GM21576 (cell line): Measurements from ENCODE around the gene LOXHD1.

ENCODE experiments used
- ATAC-seq: cut with Tn5 transposase; IDR thresholded peaks from one replicate; pipeline ENCODE4 v1.9.1; 2021; ENCODE audit warnings: mild to moderate bottlenecking, moderate library complexity; ENCODE audit not compliant: unreplicated experiment

The LOXHD1 gene

DNA sequence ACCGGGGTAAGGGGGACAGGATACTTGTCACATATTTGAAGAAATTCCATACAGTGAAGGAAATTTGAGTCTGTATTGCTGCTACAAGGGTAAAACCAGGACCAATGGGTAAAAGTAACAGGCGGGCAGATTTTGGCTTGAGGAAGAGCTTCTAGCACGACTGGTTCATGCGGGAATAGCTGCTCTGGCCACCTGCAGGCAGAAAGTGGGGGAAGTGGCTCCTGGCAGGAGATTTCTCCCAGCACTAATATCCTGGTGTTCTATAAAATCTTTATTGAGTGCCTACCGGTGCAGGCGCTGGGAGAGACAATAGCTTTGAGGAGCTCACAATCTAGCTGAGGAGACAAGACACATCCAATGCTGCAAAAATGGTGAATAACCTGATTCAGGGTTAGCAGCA lies 198.5 kb downstream of the LOXHD1 start:
- ATAC-seq: no peak

DNA sequence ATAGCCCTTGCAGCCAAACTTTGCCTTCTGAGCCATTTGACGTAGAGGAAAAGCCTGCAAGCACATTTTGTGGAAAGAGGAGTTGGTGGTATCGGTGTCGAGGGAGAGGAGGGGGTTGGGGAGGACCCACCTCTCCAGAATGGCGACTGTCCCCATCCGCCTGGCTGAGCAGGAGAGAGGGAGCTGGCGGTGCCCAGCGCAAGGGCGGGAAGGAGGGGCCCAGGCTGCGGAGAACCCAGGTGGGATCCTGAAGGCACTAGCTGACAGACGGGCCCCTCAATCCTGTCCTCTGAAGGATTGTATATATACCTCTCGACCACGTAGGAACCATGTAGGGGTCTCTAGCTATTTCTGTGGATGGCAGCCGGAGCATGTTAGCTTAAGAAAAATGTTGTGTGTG lies 200.3 kb downstream of the LOXHD1 start:
- ATAC-seq: no peak

- ATAC-seq: no peak
These were observed 204.2 kb downstream of the LOXHD1 start for GRCh38 chr18:46452820-46453219.

- ATAC-seq: no peak
These were observed 207.5 kb downstream of the LOXHD1 start for GRCh38 chr18:46449499-46449898.

DNA sequence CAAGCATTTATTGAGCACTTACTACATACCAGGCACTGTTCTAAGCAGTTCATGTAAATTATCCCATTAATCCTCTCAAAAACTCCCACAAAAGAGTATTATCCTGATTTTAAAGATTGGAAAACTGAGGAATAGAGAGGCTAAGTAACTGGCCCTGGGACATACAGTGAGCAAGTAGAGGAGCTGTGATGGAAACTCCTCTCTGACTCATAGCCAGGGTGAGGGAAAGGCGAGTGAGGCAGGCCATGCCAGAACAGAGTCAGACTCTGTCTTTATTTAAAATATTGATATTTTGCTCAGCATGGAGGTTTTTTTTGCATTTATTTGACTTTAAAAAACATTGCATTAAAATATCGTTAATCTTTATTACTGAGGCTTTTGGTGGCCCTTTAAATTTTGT lies 208.0 kb downstream of the LOXHD1 start:
- ATAC-seq: no peak

GRCh38 chr18:46448347-46448746 lies 208.7 kb downstream of the LOXHD1 start:
- no peak for ATAC-seq

DNA sequence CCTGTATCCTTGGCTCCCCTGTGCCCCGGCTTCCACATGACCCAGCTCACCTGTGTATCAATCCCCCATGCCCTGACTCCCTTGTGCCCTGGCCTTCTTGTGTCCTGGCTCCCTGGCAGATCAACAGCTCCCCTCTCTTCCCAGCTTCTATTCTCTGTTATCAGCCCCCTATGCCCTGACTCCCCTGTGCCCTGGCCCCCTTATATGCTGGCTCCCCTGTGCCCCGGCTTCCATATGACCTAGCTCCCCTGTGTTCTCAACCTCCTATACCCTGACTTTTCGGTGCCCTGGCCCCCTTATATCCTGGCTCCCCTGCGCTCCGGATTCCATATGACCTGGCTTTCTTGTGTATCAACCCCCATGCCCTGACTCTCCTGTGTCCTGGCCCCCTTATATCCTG lies 209.2 kb downstream of the LOXHD1 start:
- ATAC-seq: no peak

DNA sequence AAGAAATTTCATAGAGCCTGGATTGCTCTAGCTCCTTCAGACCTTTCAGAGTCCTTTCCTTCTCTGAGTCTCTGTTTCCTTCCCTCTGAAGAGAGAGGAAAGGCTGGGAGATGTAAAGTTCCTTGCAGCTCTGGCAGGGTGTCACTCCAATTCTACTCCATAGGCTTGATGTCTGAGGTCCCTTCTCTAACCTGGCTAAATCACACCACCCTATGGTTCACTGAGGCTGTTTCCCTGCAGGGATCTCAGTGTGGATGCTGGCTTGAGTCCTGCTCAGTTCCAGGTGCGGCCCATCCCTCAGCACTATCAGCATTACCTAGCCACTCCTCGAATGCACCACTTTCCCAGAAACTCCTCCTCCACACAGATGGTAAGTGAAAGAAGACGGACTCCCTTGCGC lies 209.7 kb downstream of the LOXHD1 start:
- ATAC-seq: no peak

- no peak for ATAC-seq
These were observed 211.3 kb downstream of the LOXHD1 start for GRCh38 chr18:46445522-46446313.

- ATAC-seq: no peak
These were observed 218.0 kb downstream of the LOXHD1 start for GRCh38 chr18:46439037-46439436.

DNA sequence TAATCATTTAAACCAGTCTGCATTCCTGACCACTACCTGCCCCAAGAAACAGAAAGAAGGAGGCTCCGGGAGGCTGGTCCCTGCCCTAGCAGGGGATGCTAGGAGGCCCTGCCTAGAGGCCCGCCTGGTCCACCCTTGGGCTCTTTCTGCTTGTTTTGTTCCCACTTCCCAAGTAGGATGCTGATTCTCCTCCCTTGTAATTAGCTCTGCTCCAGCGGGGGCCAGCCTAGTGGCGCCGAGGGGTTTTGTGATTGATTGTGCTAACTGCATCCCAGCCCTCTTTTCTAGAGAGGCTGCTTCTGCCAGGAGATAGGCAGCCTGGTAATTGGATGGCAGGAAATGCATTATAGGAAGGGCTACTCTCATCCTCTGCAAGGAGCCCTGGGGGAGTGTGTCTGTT lies 220.0 kb downstream of the LOXHD1 start:
- ATAC-seq: no peak

DNA sequence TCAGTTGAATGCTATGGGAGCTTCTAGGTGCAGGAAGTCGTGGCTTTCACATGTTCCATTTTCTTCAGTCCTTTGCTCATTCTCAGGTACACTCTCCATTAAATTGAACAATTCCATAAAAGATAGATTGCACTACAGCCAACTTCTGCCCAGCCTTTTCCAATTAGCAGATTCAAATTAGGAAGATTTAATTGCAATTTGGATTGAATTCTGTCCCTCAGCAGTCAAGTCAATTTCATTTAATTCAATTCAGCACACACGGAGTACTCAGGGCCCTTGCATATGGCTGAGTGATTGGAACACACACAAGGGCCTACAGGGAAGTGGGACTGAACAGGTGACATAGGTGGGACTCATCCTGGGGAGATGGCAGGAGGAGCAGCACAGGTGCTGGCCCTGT lies 220.4 kb downstream of the LOXHD1 start:
- no peak for ATAC-seq

DNA sequence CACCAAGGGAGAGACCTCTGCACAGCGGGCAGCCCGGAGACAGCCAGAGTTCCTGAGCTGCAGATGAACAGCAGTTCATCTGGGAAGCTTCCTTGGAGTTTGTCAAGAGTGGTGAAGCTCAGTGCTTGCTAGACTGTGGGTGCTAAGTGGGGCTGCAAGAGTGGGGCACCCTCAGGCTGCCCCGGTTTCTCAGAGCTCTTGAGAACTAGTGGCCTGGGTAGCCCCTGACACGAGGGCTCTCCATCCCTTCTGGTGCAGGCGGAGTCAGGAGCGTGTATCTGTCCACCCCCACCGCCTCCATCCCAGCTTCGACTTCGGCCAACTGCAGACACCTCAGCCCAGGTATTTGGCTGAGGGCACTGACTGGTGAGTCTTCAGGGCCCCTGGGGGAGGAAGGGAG lies 222.0 kb downstream of the LOXHD1 start:
- no peak for ATAC-seq

DNA sequence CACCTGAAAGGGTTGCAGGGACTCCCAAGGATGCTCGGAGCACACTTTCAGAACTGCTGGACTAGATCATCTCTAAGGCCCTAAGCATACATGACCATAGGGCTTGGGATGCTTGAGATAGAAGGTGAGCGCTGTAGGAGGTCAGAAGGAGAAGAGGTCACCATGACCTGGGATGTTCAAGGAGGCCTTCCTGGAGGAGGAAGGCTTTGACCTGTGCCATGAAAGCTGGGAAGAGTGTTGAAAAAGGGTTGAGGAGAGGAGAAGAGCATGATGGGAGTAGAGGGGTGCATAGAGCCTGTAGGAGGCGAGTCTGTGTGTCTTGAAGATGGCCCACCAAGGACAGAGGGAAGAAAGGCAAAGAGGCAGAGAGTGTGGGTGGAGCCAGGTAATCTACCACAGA lies 222.4 kb downstream of the LOXHD1 start:
- ATAC-seq: no peak

DNA sequence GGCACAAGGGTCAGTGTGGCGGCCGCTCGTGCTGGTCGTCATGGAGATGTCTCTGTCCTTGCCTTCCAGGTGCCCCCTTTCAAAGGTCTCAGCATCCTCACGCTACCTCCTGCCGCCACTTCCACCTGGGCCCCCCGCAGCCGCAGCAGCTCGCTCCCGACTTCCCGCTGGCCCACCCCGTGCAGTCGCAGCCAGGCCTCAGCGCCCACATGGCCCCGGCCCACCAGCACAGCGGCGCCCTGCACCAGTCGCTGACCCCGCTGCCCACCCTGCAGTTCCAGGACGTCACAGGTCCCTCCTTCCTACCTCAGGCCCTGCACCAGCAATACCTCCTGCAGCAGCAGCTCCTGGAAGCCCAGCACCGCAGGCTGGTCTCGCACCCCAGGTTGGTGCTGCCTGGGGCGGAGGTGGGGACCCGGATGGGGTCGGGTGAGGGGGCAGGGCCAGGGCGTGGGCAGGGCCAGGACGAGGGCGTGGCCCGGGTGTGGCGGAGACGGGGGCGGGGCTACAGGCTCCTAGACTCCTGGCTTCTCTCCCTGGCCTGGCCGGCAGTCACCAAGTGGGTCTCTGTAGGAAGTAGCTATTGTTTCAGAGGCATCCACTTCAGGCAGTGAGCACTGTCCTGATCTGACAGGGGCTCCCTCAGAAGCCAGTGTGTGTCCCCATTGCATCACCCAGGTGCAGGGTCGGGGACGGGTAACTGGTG lies 223.7 kb downstream of the LOXHD1 start:
- no peak for ATAC-seq

DNA sequence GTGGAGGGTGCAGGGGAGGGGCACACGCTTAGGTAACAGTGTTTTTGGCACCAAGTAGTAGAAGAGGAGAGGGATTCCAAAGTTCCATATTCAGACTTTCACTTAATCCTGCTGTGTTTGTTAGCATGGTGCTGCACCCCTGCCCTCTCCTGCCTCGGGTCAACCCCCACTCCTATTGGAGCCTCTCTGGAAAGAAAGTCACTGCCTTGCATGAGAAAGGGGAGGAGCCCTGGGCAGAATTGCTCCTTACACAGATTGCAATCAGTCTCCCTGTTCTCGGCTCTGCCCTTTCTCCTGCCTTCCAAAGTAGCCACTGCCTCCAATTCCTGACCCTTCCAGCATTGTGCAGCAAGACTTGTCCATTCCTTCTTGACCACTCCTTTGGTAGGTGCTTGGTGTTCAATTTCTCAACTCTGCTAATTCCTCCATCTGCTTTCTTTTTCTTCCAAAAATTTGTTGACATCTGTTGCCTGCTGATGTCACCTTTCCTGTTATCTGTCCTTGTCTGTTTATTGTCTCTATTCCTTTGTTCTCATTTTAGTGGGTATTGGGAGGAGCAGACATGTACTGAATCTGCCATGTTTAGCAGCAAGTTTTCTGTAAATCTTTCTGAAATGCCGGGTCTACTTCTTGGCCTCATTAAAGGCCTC lies 225.4 kb downstream of the LOXHD1 start:
- ATAC-seq: no peak

DNA sequence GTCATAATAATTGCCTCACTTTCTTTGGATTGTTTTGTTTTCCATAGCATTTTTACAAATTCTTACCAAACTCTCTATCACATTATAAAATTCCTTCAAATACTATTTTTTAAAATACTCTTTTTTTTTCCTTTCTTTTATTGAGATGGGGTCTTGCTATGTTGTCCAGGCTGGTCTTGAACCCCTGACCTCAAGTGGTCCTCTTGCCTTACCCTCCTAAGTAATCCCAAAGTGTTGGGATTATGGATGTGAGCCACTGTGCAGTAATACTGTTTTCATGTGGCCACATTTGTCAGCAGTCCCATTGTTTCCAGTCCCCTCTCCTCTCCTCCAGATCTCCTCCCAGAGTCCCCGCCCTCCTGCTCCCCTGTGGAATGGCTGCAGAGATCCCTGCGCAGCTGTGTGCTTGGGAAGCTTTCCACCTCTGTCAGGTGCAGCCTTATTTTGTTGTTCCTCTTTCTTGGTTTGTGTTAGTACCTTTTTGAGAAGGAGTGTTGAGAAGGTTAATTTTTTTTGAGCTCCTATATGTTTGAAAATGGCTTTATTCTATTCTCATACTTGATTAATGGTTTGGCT lies 227.3 kb downstream of the LOXHD1 start:
- no peak for ATAC-seq

- ATAC-seq: no peak
These were observed 227.9 kb downstream of the LOXHD1 start for GRCh38 chr18:46429130-46429529.

GRCh38 chr18:46428368-46428767 lies 228.7 kb downstream of the LOXHD1 start:
- no peak for ATAC-seq

DNA sequence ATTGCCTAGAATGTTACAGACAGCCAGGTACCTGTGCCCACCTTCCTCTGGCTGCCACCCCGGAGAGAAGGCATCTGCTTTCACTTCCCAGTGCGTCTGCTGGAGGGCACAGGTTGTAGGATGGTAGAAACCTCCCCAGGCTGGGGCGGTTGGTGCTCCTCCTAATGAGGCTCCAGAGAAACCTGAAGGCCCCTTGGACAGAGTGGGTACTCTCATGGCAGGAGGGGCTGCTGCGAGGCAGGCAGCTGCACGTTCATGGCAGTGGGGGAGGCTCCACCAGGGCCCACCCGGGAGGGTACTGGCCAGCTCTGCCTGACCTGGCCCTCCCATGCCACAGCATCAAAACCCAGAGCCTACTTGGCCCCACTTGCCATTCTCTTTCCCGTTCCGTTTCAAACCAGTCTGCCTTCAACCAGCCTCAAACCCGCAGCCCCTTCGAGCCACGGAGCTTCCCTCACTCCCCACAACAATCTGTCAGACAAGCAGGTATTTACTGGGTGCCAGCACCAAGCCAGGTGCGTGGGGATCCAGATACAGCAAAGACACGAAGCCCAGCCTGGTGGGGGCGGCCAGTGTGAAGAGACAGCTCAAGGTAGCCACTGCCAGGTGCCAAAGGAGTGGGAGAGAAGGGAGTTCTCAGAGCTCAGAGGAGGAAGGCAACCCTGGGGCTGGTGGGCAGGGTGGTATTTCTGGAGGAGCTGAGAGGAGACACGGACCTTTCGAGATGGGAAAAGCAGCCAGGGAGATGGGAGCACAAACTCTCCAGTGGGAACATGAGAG lies 229.6 kb downstream of the LOXHD1 start:
- no peak for ATAC-seq
